Tibial artery (tissue), 4 donors: ENCODE data around the gene RAB1A.

Experiments
- DNase-seq, 2 donors: peaks; one replicate each; pipeline ENCODE4 v3.0.0-alpha.2; 2019
- H3K27ac ChIP-seq, 2 donors: fragments of 200-600 bp; sonication (generic) in 1 of 2; 1 replicate in 1 of 2; 2 replicates in 1 of 2; pipeline ENCODE4 v1.5.1; 2018 to 2019; ENCODE audit warnings: mild to moderate bottlenecking in 1 of 2
- H3K27me3 ChIP-seq, 2 donors: fragments of 200-600 bp; sonication (generic) in 1 of 2; one replicate each; pipeline versions ENCODE4 v1.5.1 to v1.6.0; 2016 to 2019
- H3K36me3 ChIP-seq, 3 donors: fragments of 200-600 bp; sonication (generic) in 2 of 3; one replicate each; pipeline ENCODE4 v1.5.1; 2016 to 2019; ENCODE audit warnings: mild to moderate bottlenecking in 2 of 3
- H3K4me1 ChIP-seq, 4 donors: fragments of 200-600 bp; sonication (generic) in 2 of 4; 1 replicate in 3 of 4; 2 replicates in 1 of 4; pipeline ENCODE4 v1.5.1; 2016 to 2019
- H3K4me3 ChIP-seq, 2 donors: fragments of 200-600 bp; sonication (generic) in 1 of 2; 1 replicate in 1 of 2; 2 replicates in 1 of 2; pipeline ENCODE4 v1.5.1; 2018 to 2019; ENCODE audit warnings: mild to moderate bottlenecking in 2 of 2
- H3K9me3 ChIP-seq, 3 donors: fragments of 200-600 bp; sonication (generic) in 1 of 3; one replicate each; pipeline ENCODE4 v1.5.1; 2016 to 2019
- intact Hi-C: fragments of 100-400 bp; cut with DNase I; formaldehyde crosslinking; loops from one replicate; pipeline ENCODE4 v1.15.0; 2023; ENCODE audit warnings: low total_unique reads
- TF ChIP-seq, protein P1 (sequence below), 2 experiments: fragments of 200-600 bp in 1 of 2; fragments of 450-650 bp in 1 of 2; IDR thresholded peaks; one replicate each; pipeline ENCODE4 v1.5.1; 2017 to 2019; ENCODE audit warnings: antibody characterized with exemption in 2 of 2, mild to moderate bottlenecking in 1 of 2, moderate library complexity in 1 of 2

Gene RAB1A

DNA sequence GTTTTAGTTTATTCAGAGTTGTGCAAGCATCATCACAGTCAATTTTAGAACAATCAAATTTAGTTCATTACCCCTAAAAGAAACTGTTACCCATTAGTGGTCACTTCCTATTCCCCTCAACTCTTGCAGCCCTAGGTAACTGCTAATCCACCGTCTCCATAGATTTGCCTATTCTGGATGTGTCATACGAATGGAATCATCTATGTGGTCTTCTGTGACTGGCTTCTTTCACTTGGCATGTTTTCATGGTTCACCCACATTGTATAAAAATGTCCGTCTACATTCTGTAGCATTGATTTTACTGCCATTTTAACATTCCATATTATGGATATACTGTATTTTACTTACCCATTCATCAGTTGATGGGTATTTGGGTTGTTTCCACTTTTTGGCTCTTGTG lies 79.0 kb downstream of the RAB1A start:
- H3K4me1 ChIP-seq: peaks cover 0 to 7% (median 6%) of the 10 kb centered on the region in 4 donors
- DNase-seq: no peak
- H3K27me3 ChIP-seq: no peaks in the 10 kb centered on the region
- H3K36me3 ChIP-seq: no peaks in the 10 kb centered on the region
- no peak overlapping the region for H3K27ac ChIP-seq
- TF ChIP-seq, protein P1, sequence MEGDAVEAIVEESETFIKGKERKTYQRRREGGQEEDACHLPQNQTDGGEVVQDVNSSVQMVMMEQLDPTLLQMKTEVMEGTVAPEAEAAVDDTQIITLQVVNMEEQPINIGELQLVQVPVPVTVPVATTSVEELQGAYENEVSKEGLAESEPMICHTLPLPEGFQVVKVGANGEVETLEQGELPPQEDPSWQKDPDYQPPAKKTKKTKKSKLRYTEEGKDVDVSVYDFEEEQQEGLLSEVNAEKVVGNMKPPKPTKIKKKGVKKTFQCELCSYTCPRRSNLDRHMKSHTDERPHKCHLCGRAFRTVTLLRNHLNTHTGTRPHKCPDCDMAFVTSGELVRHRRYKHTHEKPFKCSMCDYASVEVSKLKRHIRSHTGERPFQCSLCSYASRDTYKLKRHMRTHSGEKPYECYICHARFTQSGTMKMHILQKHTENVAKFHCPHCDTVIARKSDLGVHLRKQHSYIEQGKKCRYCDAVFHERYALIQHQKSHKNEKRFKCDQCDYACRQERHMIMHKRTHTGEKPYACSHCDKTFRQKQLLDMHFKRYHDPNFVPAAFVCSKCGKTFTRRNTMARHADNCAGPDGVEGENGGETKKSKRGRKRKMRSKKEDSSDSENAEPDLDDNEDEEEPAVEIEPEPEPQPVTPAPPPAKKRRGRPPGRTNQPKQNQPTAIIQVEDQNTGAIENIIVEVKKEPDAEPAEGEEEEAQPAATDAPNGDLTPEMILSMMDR (IDR thresholded peaks at IDR 0.05): no peak
- intact Hi-C loops: loop anchor here (10.0 kb wide), 1 partner anchor 56 kb away; no protein-coding TSS in a partner anchor
- no peak overlapping the region for H3K4me3 ChIP-seq
- no peaks in the 10 kb centered on the region for H3K9me3 ChIP-seq

DNA sequence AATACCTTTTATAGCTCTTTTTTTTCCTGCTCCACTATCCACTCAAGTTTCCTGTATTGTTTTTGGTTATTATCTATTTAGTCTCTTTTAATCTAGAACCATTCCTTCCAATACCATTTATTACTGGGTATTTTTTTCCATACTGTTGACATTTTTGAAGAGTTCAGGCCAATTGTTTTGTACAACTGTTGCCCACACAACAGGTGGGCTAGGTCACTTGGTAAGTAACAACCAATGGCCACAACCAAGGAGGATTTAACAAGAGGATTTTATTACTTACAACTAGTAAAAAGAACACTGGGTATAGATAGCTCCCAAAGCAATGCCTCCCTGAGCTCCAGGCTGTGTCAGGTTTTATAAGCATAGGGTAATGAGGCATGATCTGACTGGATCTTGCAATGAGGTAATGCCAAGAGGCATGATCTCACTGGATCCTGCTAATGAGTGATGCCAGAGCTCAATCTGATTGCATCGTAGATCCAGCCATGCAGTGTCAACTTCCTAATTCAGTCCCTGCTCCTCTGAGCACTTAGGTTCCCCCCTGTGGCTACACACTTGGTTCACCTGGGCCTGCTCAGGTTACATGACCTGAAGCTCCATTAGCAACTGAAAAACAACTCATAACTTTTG lies 80.8 kb downstream of the RAB1A start:
- no peaks in the 10 kb centered on the region for H3K9me3 ChIP-seq
- DNase-seq: no peak
- H3K4me1 ChIP-seq: no peaks in the 10 kb centered on the region
- intact Hi-C loops: no loop called here
- TF ChIP-seq, protein P1 (IDR thresholded peaks at IDR 0.05): no peak
- H3K4me3 ChIP-seq: no peak overlapping the region
- H3K27me3 ChIP-seq: no peaks in the 10 kb centered on the region
- H3K27ac ChIP-seq: no peak overlapping the region
- H3K36me3 ChIP-seq: no peaks in the 10 kb centered on the region

DNA sequence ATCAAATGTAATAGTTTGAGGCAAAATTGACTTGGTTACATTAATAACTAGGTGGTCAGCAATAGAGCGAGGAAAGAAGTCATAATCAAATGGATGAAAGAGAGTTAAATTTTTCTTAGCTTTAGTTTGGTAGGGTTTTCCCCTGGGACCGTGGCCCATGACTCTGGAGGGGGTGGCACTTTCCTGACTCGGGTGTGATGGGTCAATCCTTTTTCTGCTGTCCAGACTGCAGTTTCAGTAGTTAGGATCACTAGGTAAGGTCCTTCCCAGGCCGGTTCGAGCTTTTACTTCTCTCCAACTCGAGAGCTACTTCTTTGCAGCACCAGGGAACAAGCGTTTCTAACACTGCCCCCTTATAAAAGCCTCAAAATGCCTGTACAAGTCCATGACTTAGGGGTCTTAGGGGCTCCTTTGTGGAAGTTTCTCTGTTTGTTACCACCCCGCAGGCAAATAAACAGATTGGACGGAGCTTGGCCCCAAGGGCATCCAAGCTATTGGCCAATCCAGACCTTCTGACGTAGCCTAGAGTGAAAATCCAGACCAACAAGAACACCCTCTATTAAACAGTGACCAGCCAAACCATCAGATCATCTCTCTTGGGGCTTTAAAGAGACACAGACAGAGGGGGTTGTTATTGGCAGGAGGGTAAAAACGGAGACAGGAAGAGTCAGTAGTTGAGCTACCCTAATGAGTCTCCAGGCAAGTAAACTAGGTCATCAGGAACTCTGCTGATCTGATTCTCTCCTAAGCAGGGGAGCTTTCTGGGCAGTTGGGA lies 83.1 kb downstream of the RAB1A start:
- intact Hi-C loops: no loop called here
- H3K4me1 ChIP-seq: no peaks in the 10 kb centered on the region
- no peaks in the 10 kb centered on the region for H3K9me3 ChIP-seq

DNA sequence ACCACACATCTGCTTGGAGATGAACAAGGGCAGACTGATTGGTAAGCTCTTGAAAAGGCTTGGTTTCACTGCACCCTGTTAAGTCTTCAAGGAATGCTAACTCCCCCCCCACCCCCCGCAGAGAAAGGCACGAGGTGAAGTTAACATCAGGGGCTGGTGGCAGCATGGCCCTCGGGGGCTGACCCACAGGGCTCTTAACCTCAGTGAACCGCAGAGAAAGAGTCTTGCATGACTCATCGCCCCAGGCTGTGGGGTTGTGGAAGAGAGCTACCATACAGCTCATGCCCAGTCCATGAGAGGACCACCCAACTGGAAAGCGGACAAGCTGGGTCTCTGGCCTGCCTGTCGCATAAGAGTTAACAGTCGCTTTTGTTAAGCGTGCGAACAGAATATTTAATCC lies 84.3 kb downstream of the RAB1A start:
- Histone ChIP-seq H3K36me3 (no peaks in the 10 kb centered on the region), H3K27ac (no peak overlapping the region), H3K27me3 (no peaks in the 10 kb centered on the region), H3K4me3 (no peak overlapping the region), H3K4me1 (peaks cover 0 to under 1% (median 0%) of the 10 kb centered on the region in 4 donors), H3K9me3 (no peaks in the 10 kb centered on the region)
- no peak for DNase-seq
- TF ChIP-seq, protein P1 (IDR thresholded peaks at IDR 0.05): no peak
- intact Hi-C loops: no loop called here

More for the DNA sequence above, 83.1 kb downstream of the RAB1A start:
- Histone ChIP-seq H3K4me3 (no peak overlapping the region), H3K27me3 (no peaks in the 10 kb centered on the region), H3K36me3 (no peaks in the 10 kb centered on the region), H3K27ac (no peak overlapping the region)
- TF ChIP-seq, protein P1 (IDR thresholded peaks at IDR 0.05): no peak
- DNase-seq: no peak

DNA sequence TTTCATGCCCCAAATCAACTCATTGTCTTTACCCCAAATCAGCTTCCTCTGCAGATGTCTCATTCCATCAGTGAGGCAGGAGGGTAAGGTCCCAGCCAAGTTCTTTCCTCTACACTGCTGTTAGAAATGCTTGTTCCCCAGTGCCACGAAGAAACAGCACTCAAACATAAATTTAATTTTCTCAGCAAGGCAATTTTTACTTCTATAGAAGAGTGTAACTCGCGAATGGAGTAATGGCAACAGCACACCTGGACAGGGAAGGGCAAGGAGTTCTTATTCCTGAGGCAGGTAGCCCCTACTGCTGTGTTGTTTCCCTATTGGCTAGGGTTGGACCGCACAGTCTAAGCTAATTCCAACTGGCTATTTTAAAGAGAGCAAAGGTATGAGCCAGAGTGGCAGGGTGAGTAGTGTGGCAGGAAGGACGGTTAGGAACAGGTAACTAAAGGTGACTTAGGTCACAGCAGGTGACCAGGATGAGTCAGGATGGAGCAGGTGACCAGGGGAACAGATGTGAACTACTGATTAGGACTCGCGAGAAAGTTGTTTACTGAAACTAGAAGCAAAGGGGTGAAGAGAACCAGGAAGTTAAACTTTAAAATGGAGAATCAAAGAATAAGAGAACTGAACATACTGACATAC lies 85.7 kb downstream of the RAB1A start:
- no peak overlapping the region for H3K4me3 ChIP-seq
- no peak overlapping the region for H3K27ac ChIP-seq
- peaks cover 0 to 7% (median 4%) of the 10 kb centered on the region in 4 donors for H3K4me1 ChIP-seq
- no peaks in the 10 kb centered on the region for H3K9me3 ChIP-seq
- DNase-seq: no peak
- intact Hi-C loops: no loop called here
- TF ChIP-seq, protein P1 (IDR thresholded peaks at IDR 0.05): no peak
- H3K36me3 ChIP-seq: no peaks in the 10 kb centered on the region
- H3K27me3 ChIP-seq: no peaks in the 10 kb centered on the region
